ENCODE data around the gene DLL1.

Gene DLL1

DNA sequence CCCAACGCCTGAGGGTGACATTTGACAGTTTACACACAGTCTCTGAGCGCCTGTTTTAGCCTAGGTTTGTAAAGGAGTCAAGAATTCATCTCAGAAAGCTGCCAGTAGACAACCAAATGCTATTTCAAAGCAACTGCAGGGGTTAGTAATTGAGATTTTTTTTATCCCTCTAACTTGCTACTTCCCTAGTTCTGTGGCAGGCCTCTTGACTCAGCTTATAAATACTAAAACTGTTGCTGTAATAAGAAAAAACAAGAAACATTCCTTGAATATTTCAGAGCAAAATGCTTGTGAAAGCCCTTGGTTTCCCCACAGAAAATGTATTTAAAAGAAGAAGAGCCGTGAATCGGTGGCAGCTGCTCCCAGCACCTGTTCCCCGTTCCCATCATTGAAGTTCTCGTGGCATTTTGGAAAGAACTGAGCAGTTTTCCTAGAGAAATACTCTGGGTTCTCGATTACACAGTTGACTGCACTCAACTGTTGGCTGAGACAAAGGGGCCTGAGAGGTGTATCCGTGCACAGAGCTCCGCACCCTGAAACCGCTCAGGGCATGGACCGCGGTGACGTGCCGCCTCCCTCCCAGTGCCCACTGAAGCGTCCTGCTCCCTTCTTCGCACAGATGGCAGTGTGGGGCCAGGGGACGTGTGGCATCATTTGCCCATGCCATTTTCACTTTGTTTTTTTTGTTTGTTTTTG, 20.9 kb downstream of the DLL1 start:
- Histone ChIP-seq H3K9me3 (ENCODE audit: low read length) (no peaks in the 10 kb centered on the region), H2AFZ (ENCODE audit: low read length) (no peak overlapping the region), H4K20me1 (ENCODE audit: insufficient read depth, low read length) (no peaks in the 10 kb centered on the region), H3K79me2 (ENCODE audit: insufficient read depth, low read length) (no peaks in the 10 kb centered on the region), H3K27me3 (ENCODE audit: insufficient read depth, low read length) (0 out of 2 replicates have a peak, but pooled peaks cover 7% of the 10 kb centered on the region), H3K4me2 (ENCODE audit: low read length) (no peak overlapping the region), H3K4me1 (ENCODE audit: insufficient read depth, low read length, severe bottlenecking) (peaks cover 7% of the 10 kb centered on the region), H3K9ac (ENCODE audit: low read length) (no peak overlapping the region), H3F3A (ENCODE audit: insufficient read depth, low read length) (no peaks in the 10 kb centered on the region), H3K9me2 (ENCODE audit: low read depth, low read length) (no peaks in the 10 kb centered on the region), H3K4me3 (ENCODE audit: low read depth, low read length, poor library complexity, severe bottlenecking) (no peak overlapping the region), H3K36me3 (ENCODE audit: insufficient read depth, low read length) (no peaks in the 10 kb centered on the region), H3K27ac (ENCODE audit: low read depth, low read length, poor library complexity, severe bottlenecking) (no peak overlapping the region)
- TF ChIP-seq EZH2 (IDR thresholded peaks at IDR 0.05; ENCODE audit: borderline replicate concordance, low read length): no peak
- TF ChIP-seq, protein P1, sequence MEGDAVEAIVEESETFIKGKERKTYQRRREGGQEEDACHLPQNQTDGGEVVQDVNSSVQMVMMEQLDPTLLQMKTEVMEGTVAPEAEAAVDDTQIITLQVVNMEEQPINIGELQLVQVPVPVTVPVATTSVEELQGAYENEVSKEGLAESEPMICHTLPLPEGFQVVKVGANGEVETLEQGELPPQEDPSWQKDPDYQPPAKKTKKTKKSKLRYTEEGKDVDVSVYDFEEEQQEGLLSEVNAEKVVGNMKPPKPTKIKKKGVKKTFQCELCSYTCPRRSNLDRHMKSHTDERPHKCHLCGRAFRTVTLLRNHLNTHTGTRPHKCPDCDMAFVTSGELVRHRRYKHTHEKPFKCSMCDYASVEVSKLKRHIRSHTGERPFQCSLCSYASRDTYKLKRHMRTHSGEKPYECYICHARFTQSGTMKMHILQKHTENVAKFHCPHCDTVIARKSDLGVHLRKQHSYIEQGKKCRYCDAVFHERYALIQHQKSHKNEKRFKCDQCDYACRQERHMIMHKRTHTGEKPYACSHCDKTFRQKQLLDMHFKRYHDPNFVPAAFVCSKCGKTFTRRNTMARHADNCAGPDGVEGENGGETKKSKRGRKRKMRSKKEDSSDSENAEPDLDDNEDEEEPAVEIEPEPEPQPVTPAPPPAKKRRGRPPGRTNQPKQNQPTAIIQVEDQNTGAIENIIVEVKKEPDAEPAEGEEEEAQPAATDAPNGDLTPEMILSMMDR (IDR thresholded peaks at IDR 0.05; ENCODE audit: low read length): no peak

DNA sequence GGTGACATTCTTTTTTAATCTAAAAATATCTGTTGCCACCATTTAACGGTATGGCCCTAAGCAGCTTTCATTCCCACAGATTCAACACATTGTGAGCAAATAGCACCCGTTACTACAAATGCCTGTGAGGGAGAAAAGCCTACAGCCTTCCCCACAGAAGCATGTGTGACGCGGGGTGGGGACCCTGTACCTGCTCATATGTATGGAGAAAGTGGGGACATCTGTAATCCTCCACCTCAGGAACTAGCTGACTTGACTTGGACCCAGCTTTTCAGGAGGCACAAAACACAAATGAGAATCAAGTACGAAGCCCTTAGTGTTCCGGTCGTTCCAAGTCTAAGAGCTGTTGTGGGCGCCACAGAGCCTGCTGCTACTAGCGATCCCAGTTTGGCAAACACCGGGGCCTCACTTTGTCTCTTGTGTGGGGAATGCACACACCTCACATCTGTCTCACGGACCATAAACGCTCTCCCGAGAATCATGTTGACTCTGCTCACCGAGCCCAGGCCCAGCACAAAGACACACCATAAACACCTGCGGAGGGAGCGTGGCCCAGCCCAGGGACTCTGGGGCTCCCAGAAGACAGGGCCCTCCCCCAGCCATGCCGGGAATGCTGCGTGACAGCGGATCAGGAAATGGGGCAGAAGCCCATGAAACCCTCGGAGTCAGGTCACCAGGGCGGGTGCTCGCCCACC, 21.6 kb downstream of the DLL1 start:
- no peaks in the 10 kb centered on the region for H3K79me2 ChIP-seq (ENCODE audit: insufficient read depth, low read length)
- 0 out of 2 replicates have a peak, but pooled peaks cover 7% of the 10 kb centered on the region for H3K27me3 ChIP-seq (ENCODE audit: insufficient read depth, low read length)
- no peaks in the 10 kb centered on the region for H3K9me3 ChIP-seq (ENCODE audit: low read length)
- H3K9me2 ChIP-seq (ENCODE audit: low read depth, low read length): no peaks in the 10 kb centered on the region
- H2AFZ ChIP-seq (ENCODE audit: low read length): no peak overlapping the region
- H3K9ac ChIP-seq (ENCODE audit: low read length): no peak overlapping the region
- H3K36me3 ChIP-seq (ENCODE audit: insufficient read depth, low read length): no peaks in the 10 kb centered on the region
- no peak overlapping the region for H3K4me3 ChIP-seq (ENCODE audit: low read depth, low read length, poor library complexity, severe bottlenecking)
- no peak overlapping the region for H3K27ac ChIP-seq (ENCODE audit: low read depth, low read length, poor library complexity, severe bottlenecking)
- H3F3A ChIP-seq (ENCODE audit: insufficient read depth, low read length): no peaks in the 10 kb centered on the region
- no peak for TF ChIP-seq EZH2 (IDR thresholded peaks at IDR 0.05; ENCODE audit: borderline replicate concordance, low read length)
- TF ChIP-seq, protein P1 (IDR thresholded peaks at IDR 0.05; ENCODE audit: low read length): no peak
- H3K4me1 ChIP-seq (ENCODE audit: insufficient read depth, low read length, severe bottlenecking): peaks cover 7% of the 10 kb centered on the region
- no peaks in the 10 kb centered on the region for H4K20me1 ChIP-seq (ENCODE audit: insufficient read depth, low read length)
- no peak overlapping the region for H3K4me2 ChIP-seq (ENCODE audit: low read length)

GRCh38 chr6:170268216-170269129, 22.4 kb downstream of the DLL1 start:
- H2AFZ ChIP-seq (ENCODE audit: low read length): no peak overlapping the region
- H3K4me3 ChIP-seq (ENCODE audit: low read depth, low read length, poor library complexity, severe bottlenecking): no peak overlapping the region

More at GRCh38 chr6:170268216-170269129, 22.4 kb downstream of the DLL1 start:
- H3F3A ChIP-seq (ENCODE audit: insufficient read depth, low read length): no peaks in the 10 kb centered on the region
- H3K4me2 ChIP-seq (ENCODE audit: low read length): no peak overlapping the region
- no peak for TF ChIP-seq EZH2 (IDR thresholded peaks at IDR 0.05; ENCODE audit: borderline replicate concordance, low read length)
- TF ChIP-seq, protein P1 (IDR thresholded peaks at IDR 0.05; ENCODE audit: low read length): no peak
- no peak overlapping the region for H3K9ac ChIP-seq (ENCODE audit: low read length)
- H3K79me2 ChIP-seq (ENCODE audit: insufficient read depth, low read length): no peaks in the 10 kb centered on the region
- no peak overlapping the region for H3K27ac ChIP-seq (ENCODE audit: low read depth, low read length, poor library complexity, severe bottlenecking)
- no peaks in the 10 kb centered on the region for H3K9me3 ChIP-seq (ENCODE audit: low read length)
- H3K27me3 ChIP-seq (ENCODE audit: insufficient read depth, low read length): 0 out of 2 replicates have a peak, but pooled peaks cover 7% of the 10 kb centered on the region
- H4K20me1 ChIP-seq (ENCODE audit: insufficient read depth, low read length): no peaks in the 10 kb centered on the region
- peaks cover 7% of the 10 kb centered on the region for H3K4me1 ChIP-seq (ENCODE audit: insufficient read depth, low read length, severe bottlenecking)
- H3K9me2 ChIP-seq (ENCODE audit: low read depth, low read length): no peaks in the 10 kb centered on the region
- H3K36me3 ChIP-seq (ENCODE audit: insufficient read depth, low read length): no peaks in the 10 kb centered on the region
